Mucosa of rectum (tissue), 2 donors: ENCODE measurements around the gene WDR26.

Source experiments
- H3K27ac ChIP-seq, 2 donors: one replicate each; pipeline ENCODE4 v1.7.0; 2013; ENCODE audit warnings: inconsistent platforms in 2 of 2, low read depth in 2 of 2, low read length in 2 of 2
- H3K27me3 ChIP-seq, 2 donors: one replicate each; pipeline ENCODE4 v1.7.0; 2013; ENCODE audit warnings: low read length in 2 of 2; ENCODE audit not compliant: control insufficient read depth in 2 of 2, insufficient read depth in 2 of 2
- H3K36me3 ChIP-seq, 2 donors: one replicate each; pipeline ENCODE4 v1.7.0; 2013; ENCODE audit warnings: low read length in 2 of 2; ENCODE audit not compliant: control insufficient read depth in 2 of 2, insufficient read depth in 2 of 2
- H3K4me1 ChIP-seq, 2 donors: one replicate each; pipeline ENCODE4 v1.7.0; 2013; ENCODE audit warnings: low read length in 2 of 2, mild to moderate bottlenecking in 1 of 2; ENCODE audit not compliant: control insufficient read depth in 2 of 2, insufficient read depth in 2 of 2
- H3K4me3 ChIP-seq, 2 donors: one replicate each; pipeline ENCODE4 v1.7.0; 2013; ENCODE audit warnings: low read length in 2 of 2
- H3K9ac ChIP-seq, 2 donors: one replicate each; pipeline ENCODE4 v1.7.0; 2013; ENCODE audit warnings: low read length in 2 of 2, low read depth in 1 of 2, mild to moderate bottlenecking in 1 of 2
- H3K9me3 ChIP-seq, 2 donors: one replicate each; pipeline ENCODE4 v1.7.0; 2013; ENCODE audit warnings: low read length in 2 of 2; ENCODE audit not compliant: control insufficient read depth in 2 of 2
- donor health status: healthy.
- donor health status: Normal muscosa, but diverticular disease.

The WDR26 gene

DNA sequence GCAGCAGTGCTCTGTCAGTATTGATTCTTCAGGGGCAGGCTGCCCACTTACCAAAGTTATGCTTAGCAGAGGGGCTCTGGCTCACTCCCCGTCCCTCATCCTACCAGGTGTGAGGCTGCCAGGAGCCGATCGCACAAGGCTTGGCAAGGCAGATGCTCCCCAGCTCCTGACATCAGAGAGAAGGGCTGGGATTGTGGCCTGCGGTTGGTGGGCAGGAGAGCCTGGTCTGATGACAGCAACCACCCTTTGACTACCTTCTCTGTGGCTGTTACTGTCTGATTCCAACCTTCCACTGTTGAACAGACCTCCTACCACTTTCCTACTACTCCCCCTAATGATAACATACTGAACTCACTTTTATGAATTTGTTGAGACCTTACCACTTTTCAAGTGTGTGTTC lies 23.7 kb upstream of the WDR26 start:
- Histone ChIP-seq H3K4me3 (no peak overlapping the region), H3K4me1 (peaks cover 36 to 51% of the 10 kb centered on the region in 2 donors), H3K27me3 (no peaks in the 10 kb centered on the region), H3K9me3 (no peaks in the 10 kb centered on the region), H3K27ac (no peak overlapping the region), H3K9ac (no peak overlapping the region), H3K36me3 (no peaks in the 10 kb centered on the region)

DNA sequence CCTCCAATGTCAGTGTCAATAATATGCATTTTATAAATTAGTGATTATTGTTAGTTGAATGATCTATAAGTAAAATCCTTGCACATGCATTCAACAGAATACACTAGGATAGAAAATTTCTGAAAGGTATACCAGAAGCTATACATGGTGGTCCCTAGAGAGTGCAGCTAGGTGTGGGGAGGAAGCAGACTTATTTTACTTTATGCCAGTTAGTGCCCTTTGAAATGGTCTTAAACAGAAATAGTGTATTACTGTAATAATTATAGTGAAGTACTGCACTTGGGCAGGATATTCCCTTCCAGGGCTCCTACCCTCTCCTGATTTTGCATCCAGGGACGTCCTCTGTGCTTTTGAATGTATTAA lies 23.2 kb upstream of the WDR26 start:
- H3K27ac ChIP-seq, result no peak overlapping the region

DNA sequence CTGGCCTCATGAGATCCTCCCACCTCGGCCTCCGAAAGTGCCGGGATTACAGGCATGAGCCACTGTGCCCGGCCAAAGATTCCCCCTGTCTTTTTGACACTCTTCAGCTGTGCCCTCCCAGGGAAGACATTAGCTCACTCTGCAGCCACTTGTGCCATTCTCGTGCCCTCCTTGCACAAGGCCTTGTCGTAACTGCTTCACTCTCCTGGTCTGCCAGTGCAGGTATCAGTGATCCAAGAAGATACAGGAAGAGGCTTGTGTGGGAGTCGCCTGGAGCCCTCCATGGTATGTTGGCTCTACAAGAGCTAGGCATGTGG lies 22.0 kb upstream of the WDR26 start:
- Histone ChIP-seq H3K27ac (peak overlapping the region; percentile 69), H3K4me3 (no peak overlapping the region), H3K9me3 (no peaks in the 10 kb centered on the region), H3K4me1 (peaks cover 36 to 52% of the 10 kb centered on the region in 2 donors), H3K27me3 (no peaks in the 10 kb centered on the region), H3K9ac (peak overlapping the region in 1 of 2 donors; percentile 28), H3K36me3 (no peaks in the 10 kb centered on the region)

More for the DNA sequence above, 23.2 kb upstream of the WDR26 start:
- H3K36me3 ChIP-seq, result no peaks in the 10 kb centered on the region
- no peaks in the 10 kb centered on the region for H3K9me3 ChIP-seq
- peaks cover 36 to 52% of the 10 kb centered on the region in 2 donors for H3K4me1 ChIP-seq
- no peak overlapping the region for H3K9ac ChIP-seq
- no peaks in the 10 kb centered on the region for H3K27me3 ChIP-seq
- no peak overlapping the region for H3K4me3 ChIP-seq

DNA sequence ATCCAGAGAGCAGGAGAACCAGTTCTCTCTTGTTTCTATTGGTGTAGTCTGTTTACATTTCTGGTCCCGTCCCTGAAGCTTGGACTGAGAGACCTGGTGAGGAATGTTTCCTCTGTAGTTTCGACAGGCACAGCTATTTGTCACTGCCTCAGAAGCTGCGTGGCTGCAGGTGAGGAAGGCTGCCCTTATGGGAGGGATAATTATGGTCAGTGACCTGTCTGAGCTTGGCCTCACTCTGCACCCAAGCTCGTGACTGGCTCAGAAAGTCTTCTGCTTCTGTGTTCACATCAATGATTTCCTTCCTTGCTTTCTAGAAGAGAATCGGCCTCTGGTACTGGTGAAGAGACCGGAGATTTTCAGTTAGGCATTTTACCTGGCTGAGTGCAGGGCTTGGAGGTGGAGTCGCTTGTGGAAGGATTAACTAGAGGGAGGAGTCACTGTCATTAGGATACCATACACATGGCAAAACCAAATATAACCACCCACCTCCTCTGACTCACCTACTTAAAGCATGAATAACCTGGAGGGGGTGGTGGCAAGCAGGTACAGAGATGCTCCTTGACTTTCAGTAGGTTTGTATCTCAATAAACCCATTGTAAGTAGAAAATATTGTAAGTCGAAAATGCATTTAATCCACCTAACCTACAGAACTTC lies 19.9 kb upstream of the WDR26 start:
- peak overlapping the region; percentile 70 to 76 for H3K27ac ChIP-seq
- H3K9me3 ChIP-seq, result no peaks in the 10 kb centered on the region
- peak overlapping the region; percentile 22 to 33 for H3K4me3 ChIP-seq
- H3K9ac ChIP-seq, result no peak overlapping the region
- H3K27me3 ChIP-seq, result no peaks in the 10 kb centered on the region
- H3K4me1 ChIP-seq, result peaks cover 32 to 46% of the 10 kb centered on the region in 2 donors
- H3K36me3 ChIP-seq, result no peaks in the 10 kb centered on the region

DNA sequence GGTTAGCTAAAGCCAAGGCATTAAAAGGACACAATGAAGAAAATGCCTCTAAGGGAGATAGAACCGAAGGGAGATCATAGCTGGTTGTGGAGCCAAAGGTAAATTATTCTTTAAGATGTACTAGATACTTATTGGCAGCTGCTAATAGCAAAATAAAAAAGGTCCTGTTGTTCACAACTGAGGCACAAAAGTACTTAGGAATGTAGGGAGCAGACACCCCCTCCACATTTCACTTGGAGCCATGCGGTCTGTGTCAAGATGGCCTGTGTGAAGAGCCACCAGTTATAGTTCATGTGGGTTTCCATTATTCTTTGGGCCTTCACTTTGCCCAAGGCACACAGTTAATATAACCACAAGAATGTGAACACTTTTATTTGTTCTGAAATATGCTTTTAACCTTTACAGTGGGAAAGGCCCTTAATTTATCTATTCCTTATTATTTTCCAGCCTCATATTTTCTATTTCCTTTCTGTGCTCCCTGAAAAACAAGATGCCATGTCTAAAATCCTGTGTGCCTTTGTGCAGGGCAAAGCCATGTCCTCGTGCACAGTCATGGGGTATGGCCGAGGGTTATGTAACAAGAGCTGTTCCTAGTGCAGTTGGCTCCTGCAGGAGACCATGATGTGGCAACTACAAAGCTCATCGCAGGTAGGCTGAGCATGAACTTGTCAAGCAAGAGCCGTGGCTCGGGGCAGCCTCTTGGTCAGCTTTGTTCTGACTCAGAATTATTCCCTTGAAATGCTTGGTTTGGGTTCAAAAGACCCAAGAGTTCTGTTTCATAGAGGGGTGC lies 16.2 kb upstream of the WDR26 start:
- H3K27ac ChIP-seq, result no peak overlapping the region

DNA sequence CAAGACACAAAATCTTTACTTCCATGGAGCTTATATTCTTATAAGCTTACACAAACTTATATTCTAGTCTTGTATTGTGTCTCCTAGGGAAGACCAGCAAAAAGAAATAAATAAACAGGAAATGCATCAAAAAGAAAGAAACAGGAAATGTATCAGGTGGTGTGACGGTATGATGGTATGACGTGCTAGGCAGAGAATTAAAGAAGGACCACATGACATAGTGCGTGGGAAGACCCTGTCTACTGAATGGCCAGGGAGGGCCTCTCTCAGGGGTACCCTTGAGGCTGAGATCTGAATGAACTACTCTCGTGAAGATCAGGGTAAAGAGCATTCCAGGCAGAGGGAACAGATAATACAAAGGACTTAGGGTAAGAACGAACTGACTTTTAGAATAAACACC lies 15.6 kb upstream of the WDR26 start:
- H3K4me1 ChIP-seq, result peaks cover 9 to 15% of the 10 kb centered on the region in 2 donors
- H3K4me3 ChIP-seq, result no peak overlapping the region
- H3K27ac ChIP-seq, result no peak overlapping the region
- no peaks in the 10 kb centered on the region for H3K27me3 ChIP-seq
- no peaks in the 10 kb centered on the region for H3K36me3 ChIP-seq
- no peaks in the 10 kb centered on the region for H3K9me3 ChIP-seq
- H3K9ac ChIP-seq, result no peak overlapping the region

More for the DNA sequence above, 16.2 kb upstream of the WDR26 start:
- Histone ChIP-seq H3K9me3 (no peaks in the 10 kb centered on the region), H3K9ac (no peak overlapping the region), H3K27me3 (no peaks in the 10 kb centered on the region), H3K4me3 (no peak overlapping the region), H3K36me3 (no peaks in the 10 kb centered on the region), H3K4me1 (peaks cover 14 to 21% of the 10 kb centered on the region in 2 donors)

DNA sequence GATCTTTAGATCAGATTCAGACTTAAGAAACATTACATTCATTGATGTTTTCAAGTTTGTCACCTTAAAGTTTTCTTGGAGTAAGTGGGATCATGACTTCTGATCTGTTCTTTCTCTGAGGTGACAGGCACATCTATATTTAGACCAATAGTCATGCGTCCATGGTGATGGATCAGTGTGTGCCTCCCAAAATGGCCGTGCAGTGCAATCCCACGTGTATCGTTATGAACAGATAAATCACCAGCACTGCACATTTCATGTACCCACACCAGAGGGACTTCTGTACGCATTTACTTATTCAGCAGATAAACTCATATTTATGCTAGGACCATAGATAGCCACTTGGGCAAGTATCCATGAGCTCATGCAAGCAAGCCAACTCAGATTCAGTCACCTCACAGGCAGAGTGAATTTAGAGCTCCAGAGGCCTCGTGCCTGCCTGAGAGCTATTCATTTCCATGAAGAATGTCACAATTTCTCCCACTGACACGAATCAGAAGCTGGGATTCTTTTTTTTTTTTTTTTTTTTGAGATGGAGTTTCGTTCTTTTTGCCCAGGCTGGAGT lies 13.9 kb upstream of the WDR26 start:
- H3K27me3 ChIP-seq, result no peaks in the 10 kb centered on the region
- H3K9me3 ChIP-seq, result no peaks in the 10 kb centered on the region
- H3K36me3 ChIP-seq, result no peaks in the 10 kb centered on the region
- peaks cover 0 to 3% of the 10 kb centered on the region in 2 donors for H3K4me1 ChIP-seq
- H3K4me3 ChIP-seq, result no peak overlapping the region
- no peak overlapping the region for H3K27ac ChIP-seq
- H3K9ac ChIP-seq, result no peak overlapping the region

DNA sequence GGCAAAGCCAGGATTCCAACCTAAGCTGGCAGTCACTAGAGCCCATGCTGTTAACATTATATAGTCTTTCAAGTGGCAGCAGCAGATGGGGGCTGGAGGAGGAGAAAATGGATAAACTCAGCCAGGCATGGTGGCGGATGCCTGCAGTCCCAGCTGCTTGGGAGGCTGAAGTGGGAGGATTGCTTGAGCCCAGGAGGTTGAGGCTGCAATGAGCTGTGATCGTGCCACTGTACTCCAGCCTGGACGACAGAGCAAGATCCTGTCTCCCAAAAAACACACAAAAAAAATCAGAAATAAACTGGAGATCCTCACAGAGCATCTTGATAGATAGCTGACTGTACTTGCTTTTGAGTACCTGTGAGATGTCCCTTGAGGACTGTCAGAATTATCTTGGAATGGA lies 13.4 kb upstream of the WDR26 start:
- Histone ChIP-seq H3K36me3 (no peaks in the 10 kb centered on the region), H3K4me3 (no peak overlapping the region), H3K9ac (no peak overlapping the region), H3K27ac (no peak overlapping the region), H3K27me3 (no peaks in the 10 kb centered on the region), H3K4me1 (no peaks in the 10 kb centered on the region), H3K9me3 (no peaks in the 10 kb centered on the region)

DNA sequence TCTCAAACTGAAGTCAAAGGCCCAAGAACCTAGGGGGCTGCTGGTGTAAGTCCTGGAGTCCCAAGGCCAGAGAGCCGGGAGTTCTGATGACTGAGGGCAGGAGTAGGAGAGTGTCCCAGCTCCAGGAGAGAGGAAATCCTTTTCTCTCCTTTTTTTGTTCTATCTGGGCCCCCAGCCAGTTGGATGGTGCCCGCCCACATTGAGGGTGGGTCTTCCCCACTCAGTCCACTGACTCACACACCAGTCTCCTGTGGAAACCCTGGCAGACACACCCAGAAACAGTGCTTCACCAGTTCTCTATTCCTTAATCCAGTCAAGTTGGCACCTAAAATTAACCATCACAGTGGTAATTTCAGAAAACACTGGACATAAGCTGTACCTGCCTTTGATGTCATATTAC lies 12.7 kb upstream of the WDR26 start:
- no peaks in the 10 kb centered on the region for H3K9me3 ChIP-seq
- no peaks in the 10 kb centered on the region for H3K27me3 ChIP-seq
- H3K4me1 ChIP-seq, result no peaks in the 10 kb centered on the region
- no peak overlapping the region for H3K27ac ChIP-seq
- H3K36me3 ChIP-seq, result peaks cover 0 to 4% of the 10 kb centered on the region in 2 donors
- no peak overlapping the region for H3K9ac ChIP-seq
- no peak overlapping the region for H3K4me3 ChIP-seq

DNA sequence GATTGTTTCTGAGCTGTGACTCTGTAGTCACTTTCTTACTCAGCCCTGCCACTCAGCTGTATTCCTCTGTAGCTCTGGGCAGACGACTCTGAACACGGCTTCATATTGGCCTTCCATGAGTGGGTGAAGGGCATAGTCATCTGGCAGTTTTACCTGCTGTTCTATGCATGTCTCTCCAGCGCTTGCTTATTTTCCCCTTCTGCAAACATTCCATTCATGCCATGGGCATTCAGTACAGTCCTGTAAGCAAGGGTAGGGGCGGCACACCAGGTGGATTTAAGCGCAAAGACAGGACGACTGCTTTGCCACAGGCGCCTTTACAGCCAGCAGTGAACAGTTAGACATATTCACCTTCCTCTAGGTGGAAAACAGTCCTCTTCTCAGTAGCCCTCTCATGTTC lies 4.4 kb upstream of the WDR26 start:
- Histone ChIP-seq H3K36me3 (peaks cover 0 to 6% of the 10 kb centered on the region in 2 donors), H3K4me3 (no peak overlapping the region), H3K9me3 (no peaks in the 10 kb centered on the region), H3K27ac (no peak overlapping the region), H3K4me1 (peaks cover 5 to 13% of the 10 kb centered on the region in 2 donors), H3K27me3 (no peaks in the 10 kb centered on the region), H3K9ac (no peak overlapping the region)
